ENCODE measurements around the gene EDRF1. TPM values are rescaled to one million over a fixed set of nuclear protein-coding genes. Genes with fewer than 3 reads are reported as not detected.

Gene EDRF1
- polyA plus RNA-seq, 1 donor (not counting 4 experiments of a cell fraction or from before 2014, with no cell fraction given), result 20.4 TPM

DNA sequence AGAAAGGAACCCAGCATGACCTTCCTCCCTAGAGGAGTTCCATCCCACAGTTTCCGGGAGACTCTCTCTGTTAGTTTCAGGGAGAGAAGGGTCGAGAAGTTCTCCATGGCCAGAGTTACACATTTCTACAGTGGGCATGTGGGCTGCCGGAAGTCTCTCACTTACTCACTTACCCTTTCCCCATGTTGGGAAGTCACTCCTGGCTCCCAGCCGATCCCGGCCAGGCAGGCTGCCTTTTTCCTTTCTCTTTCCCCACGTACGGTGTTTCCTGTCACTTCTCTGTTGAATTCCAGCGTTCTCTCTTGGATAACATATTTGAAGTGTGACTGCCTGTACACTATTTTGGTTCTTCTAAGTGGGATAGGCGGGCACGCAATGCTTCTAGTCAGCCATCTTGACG is 40.1 kb upstream of the EDRF1 start:
- Histone ChIP-seq H4K20me1 (ENCODE audit: control insufficient read depth, extremely low read depth, insufficient read depth, low read length) (no peaks in the 10 kb centered on the region), H3K27ac (ENCODE audit: control insufficient read depth, insufficient read depth, low read length) (no peak overlapping the region), H3K4me3 (ENCODE audit: control insufficient read depth in 2 of 3, extremely low read depth in 1 of 3, insufficient read depth in 2 of 3, low read depth in 1 of 3, low read length in 3 of 3) (no peak overlapping the region), H3K36me3 (ENCODE audit: control insufficient read depth in 2 of 2, extremely low read depth in 1 of 2, insufficient read depth in 2 of 2, low read length in 2 of 2) (no peaks in the 10 kb centered on the region), H3K79me2 (ENCODE audit: control insufficient read depth, insufficient read depth, low read length) (no peaks in the 10 kb centered on the region), H3K4me1 (ENCODE audit: control insufficient read depth, extremely low read depth, insufficient read depth, low read length) (no peaks in the 10 kb centered on the region), H3K9me3 (ENCODE audit: control insufficient read depth, low read depth, low read length) (no peaks in the 10 kb centered on the region), H3K9ac (ENCODE audit: control insufficient read depth, extremely low read depth, insufficient read depth, low read length) (no peak overlapping the region), H3K27me3 (ENCODE audit: control insufficient read depth, extremely low read depth, insufficient read depth, low read length) (peaks cover 9% of the 10 kb centered on the region), H3K9me1 (ENCODE audit: control insufficient read depth, extremely low read depth, insufficient read depth, low read length) (no peaks in the 10 kb centered on the region), H3K4me2 (ENCODE audit: control insufficient read depth, extremely low read depth, insufficient read depth, low read depth, low read length) (no peak overlapping the region), H2AFZ (ENCODE audit: control insufficient read depth, low read length) (no peak overlapping the region)
- no peak for FAIRE-seq
- dilution Hi-C loops (cut with MboI; ENCODE audit: extremely low pct_ligation_motif_present, low sequenced_read_pairs), result no loop called here
- no peak for DNase-seq (ENCODE audit: low read depth, low spot score)
- TF ChIP-seq, protein P1, sequence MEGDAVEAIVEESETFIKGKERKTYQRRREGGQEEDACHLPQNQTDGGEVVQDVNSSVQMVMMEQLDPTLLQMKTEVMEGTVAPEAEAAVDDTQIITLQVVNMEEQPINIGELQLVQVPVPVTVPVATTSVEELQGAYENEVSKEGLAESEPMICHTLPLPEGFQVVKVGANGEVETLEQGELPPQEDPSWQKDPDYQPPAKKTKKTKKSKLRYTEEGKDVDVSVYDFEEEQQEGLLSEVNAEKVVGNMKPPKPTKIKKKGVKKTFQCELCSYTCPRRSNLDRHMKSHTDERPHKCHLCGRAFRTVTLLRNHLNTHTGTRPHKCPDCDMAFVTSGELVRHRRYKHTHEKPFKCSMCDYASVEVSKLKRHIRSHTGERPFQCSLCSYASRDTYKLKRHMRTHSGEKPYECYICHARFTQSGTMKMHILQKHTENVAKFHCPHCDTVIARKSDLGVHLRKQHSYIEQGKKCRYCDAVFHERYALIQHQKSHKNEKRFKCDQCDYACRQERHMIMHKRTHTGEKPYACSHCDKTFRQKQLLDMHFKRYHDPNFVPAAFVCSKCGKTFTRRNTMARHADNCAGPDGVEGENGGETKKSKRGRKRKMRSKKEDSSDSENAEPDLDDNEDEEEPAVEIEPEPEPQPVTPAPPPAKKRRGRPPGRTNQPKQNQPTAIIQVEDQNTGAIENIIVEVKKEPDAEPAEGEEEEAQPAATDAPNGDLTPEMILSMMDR (optimal IDR thresholded peaks at IDR 0.05 in 1 of 3, IDR thresholded peaks at IDR 0.05 in 1 of 3, conservative IDR thresholded peaks at IDR 0.05 in 1 of 3; ENCODE audit: extremely low read depth in 1 of 3, insufficient read depth in 2 of 3, low read length in 3 of 3), result no peak
- TF ChIP-seq EZH2 (IDR thresholded peaks at IDR 0.05; ENCODE audit: low read length), result no peak

DNA sequence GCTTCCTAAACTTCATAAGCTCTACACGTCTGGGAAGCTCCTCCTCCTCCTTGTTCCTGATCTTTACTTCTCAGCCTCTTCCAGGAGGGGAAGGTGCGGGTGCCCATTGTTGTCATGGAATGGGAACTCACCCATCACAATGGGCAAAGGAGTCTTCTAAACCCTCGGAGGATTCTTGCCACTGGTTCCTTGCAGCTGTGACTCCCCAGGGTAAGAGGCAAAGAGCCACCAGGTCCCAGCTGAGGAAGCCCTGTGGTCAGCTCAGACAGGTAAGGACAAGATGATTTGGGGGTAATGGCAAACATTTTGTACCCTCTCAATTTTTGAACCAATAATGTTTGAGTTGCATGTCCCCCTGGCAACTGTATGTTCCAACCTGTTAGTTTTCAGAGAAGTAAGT is 36.4 kb upstream of the EDRF1 start, which contains the start of gene TEX36:
Gene TEX36 (minus strand): TSS at position 101 of the 400 bp plus-strand sequence. CDS start 174 bp downstream, outside the sequence.
- no peaks in the 10 kb centered on the region for H3K79me2 ChIP-seq (ENCODE audit: control insufficient read depth, insufficient read depth, low read length)
- dilution Hi-C loops (cut with MboI; ENCODE audit: extremely low pct_ligation_motif_present, low sequenced_read_pairs), result no loop called here

More for the DNA sequence above, 36.4 kb upstream of the EDRF1 start, which contains the start of gene TEX36:
- Histone ChIP-seq H3K27ac (ENCODE audit: control insufficient read depth, insufficient read depth, low read length) (no peak within 1 kb of the TSS), H3K27me3 (ENCODE audit: control insufficient read depth, extremely low read depth, insufficient read depth, low read length) (no peaks in the 10 kb centered on the region), H3K4me2 (ENCODE audit: control insufficient read depth, extremely low read depth, insufficient read depth, low read depth, low read length) (no peak within 1 kb of the TSS), H3K9me1 (ENCODE audit: control insufficient read depth, extremely low read depth, insufficient read depth, low read length) (no peaks in the 10 kb centered on the region), H4K20me1 (ENCODE audit: control insufficient read depth, extremely low read depth, insufficient read depth, low read length) (no peaks in the 10 kb centered on the region), H2AFZ (ENCODE audit: control insufficient read depth, low read length) (no peak within 1 kb of the TSS), H3K4me1 (ENCODE audit: control insufficient read depth, extremely low read depth, insufficient read depth, low read length) (peaks cover 10% of the 10 kb centered on the region), H3K4me3 (ENCODE audit: control insufficient read depth in 2 of 3, extremely low read depth in 1 of 3, insufficient read depth in 2 of 3, low read depth in 1 of 3, low read length in 3 of 3) (no peak within 1 kb of the TSS), H3K9me3 (ENCODE audit: control insufficient read depth, low read depth, low read length) (no peaks in the 10 kb centered on the region), H3K36me3 (ENCODE audit: control insufficient read depth in 2 of 2, extremely low read depth in 1 of 2, insufficient read depth in 2 of 2, low read length in 2 of 2) (no peaks in the 10 kb centered on the region), H3K9ac (ENCODE audit: control insufficient read depth, extremely low read depth, insufficient read depth, low read length) (no peak within 1 kb of the TSS)
- no peak for FAIRE-seq
- TF ChIP-seq, protein P1 (optimal IDR thresholded peaks at IDR 0.05 in 1 of 3, IDR thresholded peaks at IDR 0.05 in 1 of 3, conservative IDR thresholded peaks at IDR 0.05 in 1 of 3; ENCODE audit: extremely low read depth in 1 of 3, insufficient read depth in 2 of 3, low read length in 3 of 3), result no peak
- no peak for TF ChIP-seq EZH2 (IDR thresholded peaks at IDR 0.05; ENCODE audit: low read length)
- DNase-seq (ENCODE audit: low read depth, low spot score), result no peak

Data from keratinocyte (primary cell).